Measurements from ENCODE around the gene GMDS.

Gene GMDS

DNA sequence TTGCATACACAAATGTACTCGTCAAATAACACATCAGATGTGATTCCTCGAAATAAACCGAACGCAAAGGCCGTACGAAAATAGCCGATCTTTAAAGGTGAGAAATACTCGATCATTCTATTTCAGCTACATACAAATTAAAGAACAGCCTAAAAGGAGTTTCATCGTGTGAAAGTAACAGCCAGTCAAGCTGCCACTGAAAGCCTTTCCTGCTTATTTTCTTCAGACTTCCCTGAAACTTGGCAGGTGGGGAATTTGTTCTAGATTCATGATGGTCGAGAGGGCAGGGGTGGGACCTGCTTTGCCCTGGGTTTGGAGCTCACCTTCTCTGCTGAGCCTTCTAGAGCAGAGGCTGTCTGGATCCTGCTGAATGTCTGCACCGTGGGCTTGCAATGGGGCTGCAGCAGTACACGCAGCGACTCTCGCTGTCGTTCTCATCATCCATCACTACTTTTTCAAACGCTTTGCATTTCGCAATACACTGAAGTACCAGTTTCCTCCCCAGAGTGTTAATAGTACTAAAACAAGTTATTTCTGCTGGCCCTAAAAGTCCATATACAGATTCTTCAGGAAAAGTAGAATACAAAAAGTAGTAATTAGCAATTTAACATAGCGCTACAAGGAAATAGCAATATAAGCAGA, 619.5 kb downstream of the GMDS start:
- Histone ChIP-seq H3K27me3 (ENCODE audit: insufficient read depth, low read length) (peaks cover 64% of the 10 kb centered on the region), H3K4ac (ENCODE audit: low read depth, low read length) (no peak overlapping the region), H4K8ac (ENCODE audit: low read depth, low read length) (no peak overlapping the region), H3K23ac (ENCODE audit: low read length) (no peak overlapping the region), H3K4me2 (ENCODE audit: low read length) (no peak overlapping the region), H3K9me3 (ENCODE audit: insufficient read depth, low read depth, low read length) (peaks cover 12% of the 10 kb centered on the region), H3K4me1 (ENCODE audit: control insufficient read depth in 1 of 2, insufficient read depth in 2 of 2, low read length in 2 of 2) (peaks cover 7 to 11% of the 10 kb centered on the region in 2 experiments), H2BK5ac (ENCODE audit: low read depth, low read length, poor library complexity) (no peak overlapping the region), H3K27ac (ENCODE audit: low read depth, low read length) (no peak overlapping the region), H3K36me3 (ENCODE audit: control insufficient read depth in 1 of 2, insufficient read depth in 2 of 2, low read length in 2 of 2) (no peaks in the 10 kb centered on the region), H3K4me3 (ENCODE audit: low read depth, low read length) (no peak overlapping the region), H2AFZ (ENCODE audit: insufficient read depth, low read length, poor library complexity) (no peak overlapping the region), H3K18ac (ENCODE audit: low read length) (no peak overlapping the region), H3K79me2 (ENCODE audit: control insufficient read depth, insufficient read depth, low read length, poor library complexity) (no peaks in the 10 kb centered on the region), H2AK5ac (ENCODE audit: low read length) (no peak overlapping the region), H3K9ac (ENCODE audit: low read length) (no peak overlapping the region), H3K79me1 (ENCODE audit: low read length) (no peaks in the 10 kb centered on the region), H2BK120ac (ENCODE audit: insufficient read depth, low read length, poor library complexity) (no peak overlapping the region), H3K14ac (ENCODE audit: low read length) (no peak overlapping the region), H2BK12ac (ENCODE audit: low read length) (no peak overlapping the region), H4K12ac (ENCODE audit: low read depth, low read length) (no peak overlapping the region), H4K91ac (ENCODE audit: low read depth, low read length) (no peak overlapping the region)
- no CpG with 5 or more reads among the region's 18 CpGs for WGBS (ENCODE audit: extremely low coverage, insufficient coverage, insufficient read length)
- DNase-seq = no peak

DNA sequence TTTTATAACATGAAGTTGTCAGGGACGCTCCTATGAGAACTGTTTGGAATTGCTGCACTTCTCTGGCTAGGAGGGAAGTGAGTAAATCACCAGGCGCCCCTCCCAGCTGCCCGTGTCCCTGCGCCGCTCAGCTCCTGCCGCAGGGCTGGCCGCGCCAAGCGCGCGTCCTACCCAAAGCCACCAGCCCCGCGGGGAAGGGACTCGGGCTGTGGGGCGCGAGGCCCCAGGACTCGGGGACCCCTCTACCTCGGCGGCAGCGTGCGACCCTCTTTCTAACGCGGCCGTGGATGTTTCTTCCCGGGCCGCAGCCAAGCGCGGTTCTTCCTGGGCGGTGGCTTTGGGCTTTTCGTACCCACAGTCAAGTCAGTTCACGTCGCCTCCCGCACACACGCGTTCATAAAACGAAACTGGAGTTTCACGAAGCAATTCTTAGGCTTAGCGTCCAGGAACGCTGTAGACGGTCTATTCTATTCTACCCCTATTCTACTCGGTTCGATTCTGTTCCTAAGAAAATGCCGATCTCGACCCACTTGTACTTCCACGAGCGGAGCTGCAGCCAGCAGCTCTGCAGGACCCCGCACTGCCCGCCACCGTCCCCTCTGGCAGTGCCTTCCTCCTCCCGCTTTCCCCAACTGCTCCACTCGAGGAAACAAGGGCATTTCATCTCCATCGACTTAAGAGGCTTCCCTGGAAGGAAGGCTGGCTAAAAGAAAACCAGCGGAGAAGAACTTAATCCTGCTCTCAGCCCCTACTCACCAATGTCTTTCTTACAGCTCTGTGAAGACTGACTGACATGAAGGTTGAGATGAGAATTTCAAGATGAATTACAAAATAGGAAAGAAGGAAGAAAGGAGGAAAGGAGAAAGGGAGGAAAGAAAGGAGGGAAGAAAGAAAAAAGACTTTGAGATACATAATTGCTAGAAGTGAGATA, 620.3 kb downstream of the GMDS start:
- Histone ChIP-seq H4K91ac (ENCODE audit: low read depth, low read length) (no peak overlapping the region), H2BK12ac (ENCODE audit: low read length) (no peak overlapping the region), H2BK5ac (ENCODE audit: low read depth, low read length, poor library complexity) (no peak overlapping the region), H3K27me3 (ENCODE audit: insufficient read depth, low read length) (peaks cover 72% of the 10 kb centered on the region), H3K18ac (ENCODE audit: low read length) (no peak overlapping the region), H2AK5ac (ENCODE audit: low read length) (no peak overlapping the region), H3K4ac (ENCODE audit: low read depth, low read length) (no peak overlapping the region), H2AFZ (ENCODE audit: insufficient read depth, low read length, poor library complexity) (no peak overlapping the region), H3K9ac (ENCODE audit: low read length) (no peak overlapping the region), H2BK120ac (ENCODE audit: insufficient read depth, low read length, poor library complexity) (no peak overlapping the region), H3K4me2 (ENCODE audit: low read length) (peak overlapping the region; percentile 61), H3K4me1 (ENCODE audit: control insufficient read depth in 1 of 2, insufficient read depth in 2 of 2, low read length in 2 of 2) (peaks cover 10 to 17% of the 10 kb centered on the region in 2 experiments), H3K36me3 (ENCODE audit: control insufficient read depth in 1 of 2, insufficient read depth in 2 of 2, low read length in 2 of 2) (no peaks in the 10 kb centered on the region), H4K12ac (ENCODE audit: low read depth, low read length) (no peak overlapping the region), H3K9me3 (ENCODE audit: insufficient read depth, low read depth, low read length) (peaks cover 9% of the 10 kb centered on the region), H3K23ac (ENCODE audit: low read length) (no peak overlapping the region), H3K14ac (ENCODE audit: low read length) (no peak overlapping the region), H4K8ac (ENCODE audit: low read depth, low read length) (no peak overlapping the region), H3K4me3 (ENCODE audit: low read depth, low read length) (no peak overlapping the region), H3K79me2 (ENCODE audit: control insufficient read depth, insufficient read depth, low read length, poor library complexity) (no peaks in the 10 kb centered on the region), H3K79me1 (ENCODE audit: low read length) (peaks cover 2% of the 10 kb centered on the region), H3K27ac (ENCODE audit: low read depth, low read length) (no peak overlapping the region)
- DNase-seq = peak in 1 of 2 donors; percentile 34
- no CpG with 5 or more reads among the region's 53 CpGs for WGBS (ENCODE audit: extremely low coverage, insufficient coverage, insufficient read length)

DNA sequence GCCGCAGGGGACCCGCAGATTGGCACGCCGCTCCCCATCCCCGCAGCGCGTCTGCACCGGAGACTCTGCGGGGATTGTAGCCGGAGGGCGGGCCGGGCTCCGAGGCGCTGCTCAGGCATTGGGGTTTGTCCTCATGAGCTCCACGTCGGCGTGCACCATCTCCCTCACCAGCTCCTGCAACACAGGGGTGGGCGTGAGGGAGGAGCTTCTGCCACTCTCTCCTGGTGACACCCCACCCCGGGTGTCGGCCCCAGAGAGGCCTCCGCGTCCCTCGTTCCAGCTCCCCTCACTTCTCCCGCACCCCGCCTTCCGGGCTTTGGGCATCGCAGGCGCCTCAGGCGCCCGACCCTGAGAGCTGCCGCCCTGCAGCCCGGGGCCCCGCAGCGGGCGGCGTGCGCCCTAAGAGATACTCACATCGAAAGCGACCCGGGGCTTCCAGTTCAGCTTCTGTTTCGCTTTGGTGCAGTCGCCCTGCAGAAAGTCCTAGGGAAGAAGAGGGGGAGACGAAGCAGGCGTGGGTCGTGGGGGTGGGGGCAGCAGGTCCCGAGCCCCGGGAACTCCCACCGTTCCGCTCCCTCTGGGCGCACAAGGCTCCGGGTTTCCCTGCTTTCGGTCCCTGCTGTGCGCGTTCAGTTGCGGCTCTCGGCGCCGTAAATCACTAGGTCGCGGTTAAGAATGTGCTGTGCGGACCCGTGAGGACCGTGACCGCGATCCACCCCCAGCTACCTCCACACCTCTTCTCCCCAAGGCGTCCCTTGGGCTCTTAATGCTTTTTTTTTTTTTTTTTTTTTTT, 621.2 kb downstream of the GMDS start:
- peaks cover 77% of the 10 kb centered on the region for H3K27me3 ChIP-seq (ENCODE audit: insufficient read depth, low read length)
- peaks cover 17 to 23% of the 10 kb centered on the region in 2 experiments for H3K4me1 ChIP-seq (ENCODE audit: control insufficient read depth in 1 of 2, insufficient read depth in 2 of 2, low read length in 2 of 2)
- no peak overlapping the region for H3K23ac ChIP-seq (ENCODE audit: low read length)
- H3K4me3 ChIP-seq (ENCODE audit: low read depth, low read length) = no peak overlapping the region
- peaks cover 2% of the 10 kb centered on the region for H3K79me1 ChIP-seq (ENCODE audit: low read length)
- H4K91ac ChIP-seq (ENCODE audit: low read depth, low read length) = no peak overlapping the region
- no peak for DNase-seq
- no peak overlapping the region for H2BK5ac ChIP-seq (ENCODE audit: low read depth, low read length, poor library complexity)
- peaks cover 7% of the 10 kb centered on the region for H3K9me3 ChIP-seq (ENCODE audit: insufficient read depth, low read depth, low read length)
- H3K18ac ChIP-seq (ENCODE audit: low read length) = no peak overlapping the region
- no peak overlapping the region for H3K27ac ChIP-seq (ENCODE audit: low read depth, low read length)
- no peak overlapping the region for H2AFZ ChIP-seq (ENCODE audit: insufficient read depth, low read length, poor library complexity)
- H4K12ac ChIP-seq (ENCODE audit: low read depth, low read length) = no peak overlapping the region
- no peaks in the 10 kb centered on the region for H3K79me2 ChIP-seq (ENCODE audit: control insufficient read depth, insufficient read depth, low read length, poor library complexity)
- H3K4ac ChIP-seq (ENCODE audit: low read depth, low read length) = no peak overlapping the region
- H2BK12ac ChIP-seq (ENCODE audit: low read length) = no peak overlapping the region
- no peak overlapping the region for H3K14ac ChIP-seq (ENCODE audit: low read length)
- no peaks in the 10 kb centered on the region for H3K36me3 ChIP-seq (ENCODE audit: control insufficient read depth in 1 of 2, insufficient read depth in 2 of 2, low read length in 2 of 2)
- H3K4me2 ChIP-seq (ENCODE audit: low read length) = peak overlapping the region; percentile 47
- no CpG with 5 or more reads among the region's 66 CpGs for WGBS (ENCODE audit: extremely low coverage, insufficient coverage, insufficient read length)
- H4K8ac ChIP-seq (ENCODE audit: low read depth, low read length) = no peak overlapping the region
- H2BK120ac ChIP-seq (ENCODE audit: insufficient read depth, low read length, poor library complexity) = no peak overlapping the region
- H3K9ac ChIP-seq (ENCODE audit: low read length) = no peak overlapping the region
- H2AK5ac ChIP-seq (ENCODE audit: low read length) = no peak overlapping the region

DNA sequence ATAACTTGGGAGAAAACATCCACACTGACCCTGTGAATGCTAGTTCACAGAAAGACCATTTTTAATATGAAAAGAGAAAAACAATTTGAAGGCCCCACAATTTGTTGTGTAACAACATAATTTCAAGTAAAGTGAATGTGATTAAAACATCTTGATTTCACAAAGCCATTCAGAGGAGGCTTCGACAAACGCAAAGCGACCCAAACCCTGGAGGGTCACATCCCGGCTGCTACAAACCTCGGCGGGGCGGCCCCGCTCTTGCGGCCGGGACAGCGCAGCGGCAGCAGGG, 621.7 kb downstream of the GMDS start:
- no peak overlapping the region for H3K4me3 ChIP-seq (ENCODE audit: low read depth, low read length)
- H3K4ac ChIP-seq (ENCODE audit: low read depth, low read length) = no peak overlapping the region
- H2AFZ ChIP-seq (ENCODE audit: insufficient read depth, low read length, poor library complexity) = no peak overlapping the region
- no peak overlapping the region for H3K23ac ChIP-seq (ENCODE audit: low read length)
- no peaks in the 10 kb centered on the region for H3K36me3 ChIP-seq (ENCODE audit: control insufficient read depth in 1 of 2, insufficient read depth in 2 of 2, low read length in 2 of 2)
- no peak overlapping the region for H3K18ac ChIP-seq (ENCODE audit: low read length)
- no peak overlapping the region for H3K27ac ChIP-seq (ENCODE audit: low read depth, low read length)
- no peak overlapping the region for H2BK12ac ChIP-seq (ENCODE audit: low read length)
- H3K79me1 ChIP-seq (ENCODE audit: low read length) = peaks cover 2% of the 10 kb centered on the region
- H2BK5ac ChIP-seq (ENCODE audit: low read depth, low read length, poor library complexity) = no peak overlapping the region
- no peak overlapping the region for H3K9ac ChIP-seq (ENCODE audit: low read length)
- no peak for DNase-seq
- H4K91ac ChIP-seq (ENCODE audit: low read depth, low read length) = no peak overlapping the region
- no peak overlapping the region for H4K12ac ChIP-seq (ENCODE audit: low read depth, low read length)
- no CpG with 5 or more reads among the region's 12 CpGs for WGBS (ENCODE audit: extremely low coverage, insufficient coverage, insufficient read length)
- H3K14ac ChIP-seq (ENCODE audit: low read length) = no peak overlapping the region
- H3K27me3 ChIP-seq (ENCODE audit: insufficient read depth, low read length) = peaks cover 79% of the 10 kb centered on the region
- H3K4me1 ChIP-seq (ENCODE audit: control insufficient read depth in 1 of 2, insufficient read depth in 2 of 2, low read length in 2 of 2) = peaks cover 19 to 23% of the 10 kb centered on the region in 2 experiments
- peaks cover 7% of the 10 kb centered on the region for H3K9me3 ChIP-seq (ENCODE audit: insufficient read depth, low read depth, low read length)
- H4K8ac ChIP-seq (ENCODE audit: low read depth, low read length) = no peak overlapping the region
- H3K4me2 ChIP-seq (ENCODE audit: low read length) = no peak overlapping the region
- H2BK120ac ChIP-seq (ENCODE audit: insufficient read depth, low read length, poor library complexity) = no peak overlapping the region
- no peaks in the 10 kb centered on the region for H3K79me2 ChIP-seq (ENCODE audit: control insufficient read depth, insufficient read depth, low read length, poor library complexity)
- no peak overlapping the region for H2AK5ac ChIP-seq (ENCODE audit: low read length)
